Duodenal mucosa (tissue), 2 donors: ENCODE measurements around the gene PDAP1.
"Not testable (repeated sequence)": the region's sequence is repeated elsewhere in the genome, so short reads cannot be mapped to it uniquely, and the experiment has no call there.

Experiments
- H3K27ac ChIP-seq: one replicate; pipeline ENCODE4 v1.7.0; 2013; ENCODE audit warnings: low read depth, low read length
- H3K27me3 ChIP-seq, 2 donors: one replicate each; pipeline ENCODE4 v1.7.0; 2013; ENCODE audit warnings: low read length in 2 of 2, control low read depth in 1 of 2; ENCODE audit not compliant: insufficient read depth in 2 of 2, control insufficient read depth in 1 of 2
- H3K36me3 ChIP-seq, 2 donors: one replicate each; pipeline ENCODE4 v1.7.0; 2013; ENCODE audit warnings: low read length in 2 of 2, control low read depth in 1 of 2; ENCODE audit not compliant: insufficient read depth in 2 of 2, control insufficient read depth in 1 of 2
- H3K4me1 ChIP-seq, 2 donors: one replicate each; pipeline ENCODE4 v1.7.0; 2013; ENCODE audit warnings: low read length in 2 of 2, control low read depth in 1 of 2; ENCODE audit not compliant: insufficient read depth in 2 of 2, control insufficient read depth in 1 of 2
- H3K4me3 ChIP-seq, 2 donors: one replicate each; pipeline ENCODE4 v1.7.0; 2013; ENCODE audit warnings: low read length in 2 of 2, low read depth in 1 of 2
- H3K9ac ChIP-seq, 2 donors: one replicate each; pipeline ENCODE4 v1.7.0; 2013; ENCODE audit warnings: low read length in 2 of 2, low read depth in 1 of 2
- H3K9me3 ChIP-seq, 2 donors: one replicate each; pipeline ENCODE4 v1.7.0; 2013; ENCODE audit warnings: low read length in 2 of 2, control low read depth in 1 of 2; ENCODE audit not compliant: control insufficient read depth in 1 of 2

Gene PDAP1

DNA sequence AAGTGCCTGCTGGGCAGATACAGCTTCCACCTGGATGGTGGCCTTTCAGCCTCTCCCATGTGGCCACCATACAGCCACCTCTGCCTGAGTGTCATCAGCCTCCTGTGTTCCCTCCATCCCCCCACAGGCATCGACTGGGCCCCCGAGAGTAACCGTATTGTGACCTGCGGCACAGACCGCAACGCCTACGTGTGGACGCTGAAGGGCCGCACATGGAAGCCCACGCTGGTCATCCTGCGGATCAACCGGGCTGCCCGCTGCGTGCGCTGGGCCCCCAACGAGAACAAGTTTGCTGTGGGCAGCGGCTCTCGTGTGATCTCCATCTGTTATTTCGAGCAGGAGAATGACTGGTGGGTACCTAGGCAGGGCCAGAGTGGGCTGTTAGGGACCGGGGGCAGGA is 20.5 kb downstream of the PDAP1 start:
- Histone ChIP-seq H3K27ac (no peak overlapping the region), H3K27me3 (no peaks in the 10 kb centered on the region), H3K4me1 (peaks cover 7 to 8% of the 10 kb centered on the region in 2 donors), H3K4me3 (no peak overlapping the region), H3K9me3 (no peaks in the 10 kb centered on the region), H3K9ac (no peak overlapping the region), H3K36me3 (peaks cover 31 to 54% of the 10 kb centered on the region in 2 donors)

DNA sequence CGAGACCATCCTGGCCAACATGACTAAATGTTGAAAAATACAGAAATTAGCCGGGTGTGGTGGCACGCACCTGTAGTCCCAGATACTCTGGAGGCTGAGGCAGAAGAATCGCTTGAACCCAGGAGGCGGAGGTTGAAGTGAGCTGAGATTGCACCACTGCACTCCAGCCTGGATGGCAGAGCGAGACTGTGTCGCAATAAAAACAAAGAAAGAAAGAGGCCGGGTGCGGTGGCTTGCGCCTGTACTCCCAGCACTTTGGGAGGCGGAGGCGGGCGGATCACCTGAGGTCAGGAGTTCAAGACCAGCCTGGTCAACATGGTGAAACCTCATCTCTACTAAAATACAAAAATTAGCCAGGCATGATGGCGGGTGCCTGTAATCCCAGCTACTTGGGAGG is 21.2 kb downstream of the PDAP1 start:
- not testable (repeated sequence) for H3K9ac ChIP-seq, H3K9me3 ChIP-seq, H3K27ac ChIP-seq, H3K27me3 ChIP-seq, H3K4me1 ChIP-seq, H3K4me3 ChIP-seq
- peaks cover 31 to 54% of the 10 kb centered on the region in 2 donors for H3K36me3 ChIP-seq

DNA sequence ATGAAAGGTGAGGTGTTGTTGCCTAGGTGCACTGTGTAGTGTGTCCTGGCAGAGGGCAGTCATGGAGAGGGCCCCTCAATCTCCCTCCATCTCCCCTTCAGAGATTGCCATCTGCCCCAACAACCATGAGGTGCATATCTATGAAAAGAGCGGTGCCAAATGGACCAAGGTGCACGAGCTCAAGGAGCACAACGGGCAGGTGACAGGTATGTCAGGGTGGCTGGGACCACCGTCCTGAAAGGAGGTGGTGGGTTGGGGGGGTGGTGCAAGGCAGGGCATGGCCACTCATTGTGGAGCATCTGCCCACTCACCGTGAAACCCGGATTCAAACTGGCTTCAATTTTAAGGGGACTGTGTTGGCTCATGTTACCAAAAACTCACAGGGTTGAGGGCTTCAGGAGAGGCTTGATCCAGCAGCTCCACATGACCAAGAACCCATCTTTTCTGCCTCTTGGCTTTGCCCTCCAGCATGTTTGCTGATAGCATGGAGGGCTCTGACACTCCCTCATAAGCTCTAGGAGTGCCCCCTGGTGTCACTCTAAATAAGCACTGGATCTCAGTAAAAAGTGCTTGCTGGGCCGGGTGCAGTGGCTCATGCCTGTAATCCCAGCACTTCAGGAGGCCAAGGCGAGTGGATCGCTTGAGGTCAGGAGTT is 21.7 kb downstream of the PDAP1 start:
- Histone ChIP-seq H3K36me3 (peaks cover 31 to 51% of the 10 kb centered on the region in 2 donors), H3K9ac (no peak overlapping the region), H3K4me1 (peaks cover under 1 to 3% of the 10 kb centered on the region in 2 donors), H3K4me3 (no peak overlapping the region), H3K27ac (no peak overlapping the region), H3K27me3 (no peaks in the 10 kb centered on the region), H3K9me3 (no peaks in the 10 kb centered on the region)

DNA sequence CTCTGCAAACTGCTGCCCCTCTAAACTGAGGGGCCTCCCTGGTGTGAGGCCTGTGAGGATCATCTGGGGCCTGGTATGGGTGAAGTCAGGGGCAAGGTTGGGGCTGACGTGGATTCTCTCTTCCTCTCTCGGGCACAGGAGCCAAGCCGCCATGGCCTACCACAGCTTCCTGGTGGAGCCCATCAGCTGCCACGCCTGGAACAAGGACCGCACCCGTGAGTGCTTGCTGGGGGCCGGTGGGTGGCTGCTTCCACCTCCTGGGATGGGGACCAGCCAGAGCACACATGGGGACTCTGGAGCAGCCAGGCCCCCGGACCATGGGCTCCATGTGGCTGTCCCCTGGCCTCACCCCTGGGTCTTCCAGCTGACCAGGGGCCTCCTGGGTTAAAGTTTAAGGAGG is 22.8 kb downstream of the PDAP1 start:
- peaks cover 10 to 14% of the 10 kb centered on the region in 2 donors for H3K4me1 ChIP-seq
- peaks cover 24 to 49% of the 10 kb centered on the region in 2 donors for H3K36me3 ChIP-seq
- no peak overlapping the region for H3K27ac ChIP-seq
- H3K9ac ChIP-seq: no peak overlapping the region
- H3K9me3 ChIP-seq: no peaks in the 10 kb centered on the region
- H3K4me3 ChIP-seq: no peak overlapping the region
- H3K27me3 ChIP-seq: no peaks in the 10 kb centered on the region

DNA sequence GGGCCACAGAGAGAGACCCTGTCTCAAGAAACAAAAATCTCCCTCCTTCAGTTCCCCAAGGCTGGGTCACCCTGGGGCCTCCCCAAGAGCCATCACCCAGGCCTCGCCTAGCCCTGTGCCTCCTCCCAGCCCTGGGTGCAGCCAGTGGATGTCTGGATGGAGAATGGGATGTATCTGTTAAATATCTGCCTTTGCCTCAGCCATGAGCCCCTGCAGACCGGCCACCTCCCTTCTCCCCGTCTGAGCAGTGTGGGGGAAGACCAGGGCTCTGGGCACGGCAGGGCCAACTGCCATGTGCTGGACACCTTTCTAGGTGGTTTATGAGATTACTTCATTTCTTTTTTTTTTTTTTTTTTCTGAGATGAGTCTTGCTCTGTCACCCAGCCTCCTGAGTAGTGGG is 23.9 kb downstream of the PDAP1 start:
- H3K4me3 ChIP-seq: no peak overlapping the region
- H3K9ac ChIP-seq: no peak overlapping the region
- H3K9me3 ChIP-seq: no peaks in the 10 kb centered on the region
- peaks cover 18 to 40% of the 10 kb centered on the region in 2 donors for H3K36me3 ChIP-seq
- H3K27ac ChIP-seq: no peak overlapping the region
- peaks cover 20 to 25% of the 10 kb centered on the region in 2 donors for H3K4me1 ChIP-seq
- H3K27me3 ChIP-seq: no peaks in the 10 kb centered on the region

DNA sequence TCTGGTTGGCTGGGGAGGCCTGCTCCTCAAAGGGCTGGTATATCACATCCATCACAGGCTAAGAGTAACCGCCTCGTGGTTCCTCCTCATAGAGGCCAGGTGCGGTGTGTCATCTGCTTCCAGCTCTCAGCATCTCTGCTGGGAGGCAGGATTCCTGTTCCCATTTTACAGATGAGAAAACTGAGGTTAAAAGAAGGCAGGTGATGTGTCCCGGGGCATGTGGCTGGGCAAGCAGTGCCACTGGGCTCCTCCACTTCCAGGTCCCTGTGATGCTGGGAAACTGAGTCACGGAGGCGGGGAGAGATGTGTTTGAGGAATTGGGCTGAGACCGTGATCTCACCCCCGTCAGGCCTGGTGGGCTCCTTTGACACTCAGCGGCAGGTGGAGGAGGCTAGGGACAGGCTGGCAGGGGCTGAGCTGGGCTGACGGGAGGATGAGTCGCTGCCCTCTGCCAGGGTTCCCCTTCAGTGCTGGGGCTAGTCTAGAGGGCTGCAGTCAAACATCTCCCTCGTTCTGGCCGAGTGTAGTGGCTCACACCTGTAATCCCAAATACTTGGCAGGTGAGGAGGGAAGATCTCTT is 24.5 kb downstream of the PDAP1 start:
- Histone ChIP-seq H3K27ac (no peak overlapping the region), H3K27me3 (no peaks in the 10 kb centered on the region), H3K9ac (no peak overlapping the region), H3K4me3 (no peak overlapping the region), H3K4me1 (peaks cover 27 to 31% of the 10 kb centered on the region in 2 donors), H3K9me3 (no peaks in the 10 kb centered on the region), H3K36me3 (peaks cover 18 to 37% of the 10 kb centered on the region in 2 donors)

DNA sequence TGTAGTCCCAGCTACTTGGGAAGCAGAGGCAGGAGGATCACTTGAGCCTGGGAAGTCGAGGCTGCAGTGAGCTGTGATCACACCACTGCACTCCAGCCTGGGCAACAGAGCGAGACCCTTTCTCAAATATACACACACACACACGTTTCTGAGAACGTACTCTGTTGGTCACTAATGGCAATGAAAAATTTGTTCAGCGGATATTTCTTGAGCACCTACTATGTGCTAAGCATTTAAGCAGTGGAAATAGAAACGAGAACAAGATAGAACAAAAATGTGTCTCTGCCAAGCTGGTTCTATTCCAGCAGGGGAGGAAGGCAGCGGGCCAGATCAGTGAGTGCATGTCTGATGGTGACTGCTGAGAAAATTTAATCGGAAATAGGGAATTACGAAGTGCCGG is 25.2 kb downstream of the PDAP1 start:
- no peaks in the 10 kb centered on the region for H3K27me3 ChIP-seq
- no peak overlapping the region for H3K4me3 ChIP-seq
- no peak overlapping the region for H3K9ac ChIP-seq
- peaks cover 27 to 31% of the 10 kb centered on the region in 2 donors for H3K4me1 ChIP-seq
- H3K27ac ChIP-seq: no peak overlapping the region
- no peaks in the 10 kb centered on the region for H3K9me3 ChIP-seq
- H3K36me3 ChIP-seq: peaks cover 16 to 33% of the 10 kb centered on the region in 2 donors

DNA sequence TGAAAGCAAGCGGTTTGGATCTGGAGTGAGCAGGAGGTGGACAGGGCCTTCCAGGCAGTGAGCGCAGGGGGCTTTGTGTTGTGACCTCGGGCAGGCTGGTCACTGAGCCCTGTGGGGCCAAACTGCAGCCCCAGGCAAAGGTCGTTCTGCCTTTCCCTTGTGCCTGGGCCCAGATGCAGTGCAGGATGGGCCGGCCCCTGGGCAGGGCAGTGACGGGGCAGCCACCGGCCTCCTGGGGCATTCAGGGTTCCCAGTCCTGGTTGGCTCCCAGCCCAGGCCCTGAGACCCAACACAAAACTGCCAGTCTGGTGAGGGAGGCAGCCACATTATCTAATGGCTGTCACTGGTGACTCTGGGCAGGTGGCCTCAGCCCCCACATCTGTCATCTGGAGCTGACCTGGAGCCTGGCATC is 26.7 kb downstream of the PDAP1 start:
- no peak overlapping the region for H3K9ac ChIP-seq
- peaks cover 6 to 19% of the 10 kb centered on the region in 2 donors for H3K36me3 ChIP-seq
- no peak overlapping the region for H3K27ac ChIP-seq
- no peaks in the 10 kb centered on the region for H3K27me3 ChIP-seq
- no peaks in the 10 kb centered on the region for H3K9me3 ChIP-seq
- peak overlapping the region; percentile 4 to 32 for H3K4me3 ChIP-seq
- H3K4me1 ChIP-seq: peaks cover 30 to 31% of the 10 kb centered on the region in 2 donors

DNA sequence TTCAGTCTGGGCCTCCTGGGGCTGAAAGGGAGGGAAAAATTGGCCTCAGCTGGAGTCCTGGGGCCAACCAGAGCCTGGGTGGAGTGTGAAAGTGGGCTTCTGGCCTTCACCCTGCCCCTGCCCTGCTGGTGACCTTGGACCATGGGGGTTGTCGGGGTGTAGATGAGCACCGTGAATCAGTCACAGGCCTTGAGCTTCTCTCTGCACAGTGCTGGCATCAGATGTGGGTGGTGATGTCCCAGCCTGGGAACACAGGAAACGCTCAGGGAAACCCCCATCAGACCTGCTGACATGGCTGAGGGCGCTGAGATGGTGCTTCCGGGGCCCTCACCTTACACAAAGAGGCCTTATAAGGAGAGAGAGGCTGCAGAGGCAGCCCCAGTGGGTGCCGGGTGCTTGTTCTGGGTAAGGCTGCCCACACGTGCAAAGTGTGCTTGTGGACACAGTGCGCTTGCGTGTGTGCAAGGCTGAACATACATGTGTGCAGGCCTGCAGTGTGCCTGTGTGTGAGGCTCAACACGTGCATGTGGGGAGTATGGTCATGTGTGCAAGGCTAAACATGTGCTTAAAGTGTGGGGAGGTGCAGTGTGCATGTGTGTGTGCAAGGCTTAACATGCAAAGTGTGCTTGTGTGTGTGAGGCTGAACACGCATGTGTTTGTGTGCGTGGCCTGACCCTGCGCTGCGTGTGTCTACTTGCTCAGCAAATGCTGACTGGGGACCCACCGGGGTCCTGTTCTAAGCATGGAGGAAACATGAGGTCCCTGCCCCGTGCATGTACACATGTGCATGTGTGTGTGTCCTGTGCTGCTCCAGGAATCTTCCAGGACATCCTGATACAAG is 27.4 kb downstream of the PDAP1 start:
- Histone ChIP-seq H3K9ac (no peak overlapping the region), H3K27ac (no peak overlapping the region), H3K36me3 (peaks cover 0 to 14% of the 10 kb centered on the region in 2 donors), H3K9me3 (no peaks in the 10 kb centered on the region), H3K4me3 (peak overlapping the region; percentile 4 to 37), H3K4me1 (peaks cover 30 to 31% of the 10 kb centered on the region in 2 donors), H3K27me3 (no peaks in the 10 kb centered on the region)
